Glutamatergic neuron (in vitro differentiated cells): Measurements from ENCODE around the gene CNTD1. TPM values are rescaled to one million over a fixed set of nuclear protein-coding genes. Genes with fewer than 3 reads are reported as not detected.

Source experiments
- DNase-seq: peaks from one replicate; pipeline ENCODE4 v3.0.0; 2022
- H3K27ac Mint-ChIP-seq: one replicate; pipeline ENCODE4 v1.8.0; 2020; ENCODE audit warnings: mild to moderate bottlenecking, mixed read lengths, inconsistent platforms; ENCODE audit not compliant: unreplicated experiment
- H3K27me3 Mint-ChIP-seq: one replicate; pipeline ENCODE4 v1.8.0; 2020; ENCODE audit warnings: mild to moderate bottlenecking, moderate library complexity, mixed read lengths, inconsistent platforms; ENCODE audit not compliant: unreplicated experiment
- H3K36me3 Mint-ChIP-seq: one replicate; pipeline ENCODE4 v1.8.0; 2020; ENCODE audit warnings: mild to moderate bottlenecking, mixed read lengths, inconsistent platforms; ENCODE audit not compliant: unreplicated experiment
- H3K4me1 Mint-ChIP-seq: one replicate; pipeline ENCODE4 v1.8.0; 2020; ENCODE audit warnings: mild to moderate bottlenecking, low read depth, mixed read lengths, inconsistent platforms; ENCODE audit not compliant: unreplicated experiment
- H3K4me3 Mint-ChIP-seq: one replicate; pipeline ENCODE4 v1.8.0; 2020; ENCODE audit warnings: mild to moderate bottlenecking, mixed read lengths, inconsistent platforms; ENCODE audit not compliant: unreplicated experiment
- H3K9me3 Mint-ChIP-seq: one replicate; pipeline ENCODE4 v1.8.0; 2020; ENCODE audit warnings: mild to moderate bottlenecking, moderate library complexity, mixed read lengths, inconsistent platforms; ENCODE audit not compliant: unreplicated experiment
- CTCF ChIP-seq: fragments of 200-600 bp; sonication (generic); IDR thresholded peaks from one replicate; pipeline ENCODE4 v1.5.0; 2021; ENCODE audit not compliant: partially characterized antibody, unreplicated experiment
- total RNA-seq: library from RNA; stranded (reverse); fragmentation: NEBNext Ultra II Directional; extraction: Animal tissue kit (Norgen Biotek cat#: 25700); gene quantifications from one replicate; pipeline ENCODE4 v1.2.1, GENCODE V29; 2021; ENCODE audit not compliant: unreplicated experiment

Gene CNTD1
- total RNA-seq, 1 donor from 2014 or later, result not detected

GRCh38 chr17:42832934-42833766 is 34.5 kb downstream of the CNTD1 start, which contains the start of gene PSME3:
TSS of gene PSME3 (plus strand) at chr17:42833397. CDS start at chr17:42833632, 235 bp downstream.
- DNase-seq, result peak; percentile 92
- Mint-ChIP-seq H3K4me1 (peaks cover 9% of the 10 kb centered on the region), H3K4me3 (peak within 1 kb of the TSS; percentile 85), H3K27ac (peak within 1 kb of the TSS; percentile 63), H3K27me3 (no peaks in the 10 kb centered on the region), H3K36me3 (no peaks in the 10 kb centered on the region), H3K9me3 (peaks cover 7% of the 10 kb centered on the region)
- TF ChIP-seq CTCF, result no peak

- Mint-ChIP-seq H3K4me3 (peak overlapping the region; percentile 85), H3K9me3 (peaks cover 7% of the 10 kb centered on the region), H3K36me3 (no peaks in the 10 kb centered on the region), H3K27ac (peak overlapping the region; percentile 63), H3K27me3 (no peaks in the 10 kb centered on the region), H3K4me1 (peaks cover 9% of the 10 kb centered on the region)
- peak; percentile 65 for DNase-seq
- no peak for TF ChIP-seq CTCF
These were observed 35.2 kb downstream of the CNTD1 start for GRCh38 chr17:42833767-42834422.

- Mint-ChIP-seq H3K9me3 (peaks cover 7% of the 10 kb centered on the region), H3K4me1 (peaks cover 9% of the 10 kb centered on the region), H3K27me3 (no peaks in the 10 kb centered on the region), H3K36me3 (no peaks in the 10 kb centered on the region), H3K4me3 (no peak overlapping the region), H3K27ac (no peak overlapping the region)
- TF ChIP-seq CTCF, result no peak
- DNase-seq, result no peak
These were observed 37.1 kb downstream of the CNTD1 start for GRCh38 chr17:42835732-42836131.

DNA sequence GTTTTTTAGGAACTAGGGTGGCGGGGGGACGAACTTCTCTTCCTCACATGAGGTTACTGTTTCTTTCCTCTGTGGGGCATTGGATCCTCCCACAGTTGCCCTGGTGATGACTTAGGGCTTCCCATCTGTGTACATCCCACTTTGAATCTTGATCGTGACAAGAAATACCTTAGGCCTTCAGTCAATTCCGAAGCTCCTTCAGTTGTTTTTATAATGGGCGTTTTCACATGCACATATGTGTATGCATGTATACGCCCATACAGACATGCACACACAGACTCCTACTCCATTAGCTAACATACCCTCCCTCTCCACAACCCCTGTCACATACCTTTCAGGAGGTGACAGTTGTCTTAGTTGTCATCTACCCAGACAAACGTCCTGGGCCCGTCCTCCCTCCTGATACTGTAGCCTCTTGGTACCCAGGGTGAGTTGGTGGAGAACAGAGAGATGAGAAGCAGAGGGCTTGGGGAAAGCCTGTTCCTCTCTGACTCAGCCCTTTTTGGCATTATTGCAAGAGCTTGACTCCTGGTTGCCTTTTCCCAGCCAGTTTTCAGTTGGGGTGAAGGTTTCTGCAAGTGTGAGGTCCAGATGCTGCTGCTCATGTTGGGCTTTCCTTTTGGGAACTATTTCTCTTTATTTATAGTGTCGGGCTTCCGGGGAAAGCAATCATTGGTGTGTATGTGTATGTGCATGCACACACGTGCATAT is 43.5 kb downstream of the CNTD1 start:
- H3K4me1 Mint-ChIP-seq, result no peaks in the 10 kb centered on the region
- no peak overlapping the region for H3K27ac Mint-ChIP-seq
- no peaks in the 10 kb centered on the region for H3K36me3 Mint-ChIP-seq
- no peak overlapping the region for H3K4me3 Mint-ChIP-seq
- no peaks in the 10 kb centered on the region for H3K27me3 Mint-ChIP-seq
- no peak for DNase-seq
- TF ChIP-seq CTCF, result no peak
- H3K9me3 Mint-ChIP-seq, result peaks cover 2% of the 10 kb centered on the region
